Common myeloid progenitor, CD34-positive (primary cell): Measurements from ENCODE around the gene MKS1.
A peak's percentile ranks its signal among the peaks of the same experiment; 100 is the strongest.

ENCODE experiments used
- CTCF ChIA-PET: fragments of 350-600 bp; sonication (Branson Sonifier 250); formaldehyde crosslinking; loops from one replicate; lab custom pipeline; 2021; ENCODE audit warnings: antibody characterized with exemption; lab: Charles Lee
- POLR2A ChIA-PET: fragments of 350-600 bp; sonication (Branson Sonifier 250); formaldehyde crosslinking; loops from one replicate; lab custom pipeline; 2021; ENCODE audit warnings: antibody characterized with exemption; lab: Charles Lee
- DNase-seq, 3 donors: peaks; one replicate each; pipeline versions ENCODE4 v3.0.0 to v3.0.0-alpha.2; 2013
- H3K27ac ChIP-seq, 2 experiments: 1 replicate in 1 of 2; 2 replicates in 1 of 2; pipeline ENCODE4 v1.7.0; 2013; ENCODE audit warnings: inconsistent platforms in 2 of 2, low read length in 2 of 2, mild to moderate bottlenecking in 2 of 2, low read depth in 1 of 2, moderate library complexity in 1 of 2; ENCODE audit not compliant: severe bottlenecking in 2 of 2, insufficient read depth in 1 of 2, poor library complexity in 1 of 2
- H3K27me3 ChIP-seq, 5 experiments: replicated peaks in 2 of 5; 1 replicate in 3 of 5; 2 replicates in 2 of 5; pipeline versions ENCODE4 v1.6.1 to v1.7.0; 2013; ENCODE audit warnings: low read length in 4 of 5, mild to moderate bottlenecking in 2 of 5, moderate library complexity in 2 of 5, inconsistent platforms in 1 of 5; ENCODE audit not compliant: insufficient read depth in 5 of 5, control insufficient read depth in 4 of 5
- H3K36me3 ChIP-seq, 4 experiments: 1 replicate in 2 of 4; 2 replicates in 2 of 4; pipeline versions ENCODE4 v1.6.1 to v1.7.0; 2013; ENCODE audit warnings: low read length in 3 of 4, control low read depth in 1 of 4, mild to moderate bottlenecking in 1 of 4; ENCODE audit not compliant: control insufficient read depth in 4 of 4, insufficient read depth in 4 of 4
- H3K4me1 ChIP-seq, 4 experiments: 1 replicate in 3 of 4; 2 replicates in 1 of 4; pipeline versions ENCODE4 v1.6.1 to v1.7.1; 2013; ENCODE audit warnings: low read length in 3 of 4, mild to moderate bottlenecking in 3 of 4, control low read depth in 1 of 4, inconsistent platforms in 1 of 4, moderate library complexity in 1 of 4; ENCODE audit not compliant: control insufficient read depth in 4 of 4, insufficient read depth in 4 of 4; ENCODE audit errors: control extremely low read depth in 1 of 4
- H3K4me3 ChIP-seq, 7 experiments: 1 replicate in 4 of 7; 2 replicates in 3 of 7; pipeline versions ENCODE4 v1.5.1 to v1.7.0; 2013; ENCODE audit warnings: mild to moderate bottlenecking in 7 of 7, low read length in 6 of 7, moderate library complexity in 6 of 7, inconsistent platforms in 2 of 7, low read depth in 2 of 7, control low read depth in 1 of 7; ENCODE audit not compliant: insufficient read depth in 4 of 7, control insufficient read depth in 1 of 7; ENCODE audit errors: extremely low read depth in 1 of 7
- H3K9me3 ChIP-seq, 5 experiments: 1 replicate in 4 of 5; 2 replicates in 1 of 5; pipeline versions ENCODE4 v1.6.1 to v1.7.1; 2013; ENCODE audit warnings: low read length in 4 of 5, mild to moderate bottlenecking in 2 of 5, inconsistent platforms in 1 of 5, low read depth in 1 of 5, moderate library complexity in 1 of 5; ENCODE audit not compliant: control insufficient read depth in 4 of 5, insufficient read depth in 2 of 5; ENCODE audit errors: control extremely low read depth in 1 of 5
- WGBS: methylation state at CpG from one replicate; pipeline ENCODE4 v1.1.5; 2013; ENCODE audit not compliant: insufficient coverage; 5-methylcytosine and 5-hydroxymethylcytosine counted together

MKS1 gene

DNA sequence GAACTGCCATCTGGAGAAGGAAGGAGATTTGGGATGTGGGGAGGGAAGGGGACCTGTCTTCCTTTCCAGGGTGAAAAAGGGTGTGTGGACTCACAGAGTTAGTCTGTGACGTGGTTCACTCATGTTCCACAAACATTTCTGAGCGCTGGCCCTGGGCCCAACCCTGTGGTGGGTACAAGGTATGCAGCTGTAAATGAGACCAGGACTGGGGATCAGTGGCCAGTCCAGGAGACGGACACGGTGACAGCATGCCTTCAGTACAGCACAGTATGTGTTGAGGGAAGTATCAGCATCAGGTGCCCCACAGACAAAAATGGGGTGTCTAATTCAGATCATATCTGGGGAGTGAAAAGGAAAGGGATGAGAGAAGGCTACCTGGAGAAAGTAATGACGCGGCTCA is 32.0 kb downstream of the MKS1 start:
- Histone ChIP-seq H3K4me3 (no peak overlapping the region), H3K27me3 (peaks cover 0 to 4% (median 0%) of the 10 kb centered on the region in 5 experiments), H3K36me3 (no peaks in the 10 kb centered on the region), H3K27ac (no peak overlapping the region), H3K9me3 (no peaks in the 10 kb centered on the region), H3K4me1 (peaks cover 0 to 36% (median 18%) of the 10 kb centered on the region in 4 experiments)
- DNase-seq: no peak
- 100% methylated on average over 6 of the region's 6 CpGs for WGBS
- POLR2A ChIA-PET: interaction anchor here (0.6 kb wide), 1 partner anchor 236 kb away, joined by 3 read pairs; no protein-coding TSS in a partner anchor
- CTCF ChIA-PET: interaction anchor here (1.0 to 1.1 kb wide), 3 partner anchors 13 to 22 kb away, joined by 3 to 4 read pairs (median 3); no protein-coding TSS in a partner anchor

- CTCF ChIA-PET: interaction anchor here (1.0 to 1.1 kb wide), 3 partner anchors 14 to 22 kb away, joined by 3 to 4 read pairs (median 3); no protein-coding TSS in a partner anchor
- no peak overlapping the region for H3K4me3 ChIP-seq
- no peaks in the 10 kb centered on the region for H3K9me3 ChIP-seq
- peaks cover 0 to 4% (median 0%) of the 10 kb centered on the region in 5 experiments for H3K27me3 ChIP-seq
- 100% methylated on average over 3 of the region's 4 CpGs for WGBS
- no peak for DNase-seq
- POLR2A ChIA-PET: interaction anchor here (0.6 kb wide), 1 partner anchor 235 kb away, joined by 3 read pairs; no protein-coding TSS in a partner anchor
- peaks cover 0 to 36% (median 18%) of the 10 kb centered on the region in 4 experiments for H3K4me1 ChIP-seq
- H3K27ac ChIP-seq: no peak overlapping the region
- H3K36me3 ChIP-seq: no peaks in the 10 kb centered on the region
Measured at GRCh38 chr17:58186591-58186990, 32.5 kb downstream of the MKS1 start.

- no peaks in the 10 kb centered on the region for H3K36me3 ChIP-seq
- POLR2A ChIA-PET: no interaction called here
- peaks cover 0 to 4% (median 0%) of the 10 kb centered on the region in 5 experiments for H3K27me3 ChIP-seq
- H3K9me3 ChIP-seq: no peaks in the 10 kb centered on the region
- CTCF ChIA-PET: interaction anchor here (1.1 to 1.8 kb wide), 3 partner anchors 9 to 435 kb away, joined by 3 to 5 read pairs (median 4); no protein-coding TSS in a partner anchor
- peaks cover 0 to 36% (median 18%) of the 10 kb centered on the region in 4 experiments for H3K4me1 ChIP-seq
- H3K4me3 ChIP-seq: no peak overlapping the region
- WGBS: 79% methylated on average over 8 of the region's 8 CpGs
- H3K27ac ChIP-seq: peak overlapping the region in 1 of 2 experiments; percentile 39
- DNase-seq: peak in 1 of 3 donors; percentile 19
Measured at GRCh38 chr17:58184986-58185761, 33.9 kb downstream of the MKS1 start.

- H3K27me3 ChIP-seq: peaks cover 0 to 4% (median 0%) of the 10 kb centered on the region in 5 experiments
- H3K4me1 ChIP-seq: peaks cover 0 to 36% (median 11%) of the 10 kb centered on the region in 4 experiments
- no peaks in the 10 kb centered on the region for H3K36me3 ChIP-seq
- WGBS: 73% methylated on average over 9 of the region's 10 CpGs
- H3K27ac ChIP-seq: peak overlapping the region in 1 of 2 experiments; percentile 39
- no peak overlapping the region for H3K4me3 ChIP-seq
- CTCF ChIA-PET: interaction anchor here (1.1 to 1.8 kb wide), 4 partner anchors 9 to 434 kb away, joined by 3 to 5 read pairs (median 4); no protein-coding TSS in a partner anchor
- peak; percentile 9 to 29 (median 18) for DNase-seq
- no peaks in the 10 kb centered on the region for H3K9me3 ChIP-seq
- POLR2A ChIA-PET: no interaction called here
Measured at GRCh38 chr17:58184308-58184985, 34.6 kb downstream of the MKS1 start.

- Histone ChIP-seq H3K4me3 (no peak overlapping the region), H3K27me3 (peaks cover 0 to 4% (median 0%) of the 10 kb centered on the region in 5 experiments), H3K36me3 (no peaks in the 10 kb centered on the region), H3K4me1 (peaks cover 0 to 36% (median 10%) of the 10 kb centered on the region in 4 experiments), H3K9me3 (no peaks in the 10 kb centered on the region), H3K27ac (no peak overlapping the region)
- ChIA-PET CTCF (interaction anchor here (1.8 kb wide), 2 partner anchors 11 to 16 kb away, joined by 4 read pairs; no protein-coding TSS in a partner anchor), POLR2A (interaction anchor here (1.0 kb wide), 1 partner anchor 10 kb away, joined by 3 read pairs; no protein-coding TSS in a partner anchor)
- no peak for DNase-seq
- WGBS: 100% methylated on average over 3 of the region's 4 CpGs
Measured at GRCh38 chr17:58183514-58183913, 35.5 kb downstream of the MKS1 start.

GRCh38 chr17:58181796-58182195 is 37.3 kb downstream of the MKS1 start:
- POLR2A ChIA-PET: no interaction called here
- H3K27ac ChIP-seq: no peak overlapping the region
- 93% methylated on average over 4 of the region's 4 CpGs for WGBS
- no peak for DNase-seq
- peaks cover 0 to 36% (median 10%) of the 10 kb centered on the region in 4 experiments for H3K4me1 ChIP-seq
- CTCF ChIA-PET: no interaction called here
- H3K4me3 ChIP-seq: no peak overlapping the region
- no peaks in the 10 kb centered on the region for H3K27me3 ChIP-seq
- H3K36me3 ChIP-seq: no peaks in the 10 kb centered on the region
- no peaks in the 10 kb centered on the region for H3K9me3 ChIP-seq
